Left colon (tissue), 2 donors: ENCODE data around the gene LCN12. TPM values are rescaled to one million over a fixed set of nuclear protein-coding genes. Genes with fewer than 3 reads are reported as not detected.

Source experiments
- ATAC-seq: fragments of 200-7000 bp; cut with Tn5 transposase; one replicate; pipeline ENCODE4 v1.9.1; 2020; ENCODE audit warnings: mild to moderate bottlenecking, moderate library complexity
- DNase-seq, 2 donors: peaks; one replicate each; pipeline ENCODE4 v3.0.0-alpha.2; 2020
- intact Hi-C, 2 donors: fragments of 100-400 bp; cut with DNase I in 1 of 2; cut with micrococcal nuclease in 1 of 2; formaldehyde crosslinking; loops; one replicate each; pipeline versions ENCODE4 v1.11.2 to v1.14.0; 2022; cut with DNase I, micrococcal nuclease
- total RNA-seq, 2 donors: library from RNA; stranded (reverse); fragmentation: NEBNext Ultra II Directional; extraction: Animal tissue kit (Norgen Biotek cat#: 25700); gene quantifications; one replicate each; pipeline ENCODE4 v1.2.1, GENCODE V29; 2021
- donor health status: DM: no; HTN: no; CAD: no.
- donor health status: DM: yes; HTN: yes; CAD: no.

Gene LCN12
- total RNA-seq, 2 donors from 2014 or later: 8.5 to 10.2 TPM

DNA sequence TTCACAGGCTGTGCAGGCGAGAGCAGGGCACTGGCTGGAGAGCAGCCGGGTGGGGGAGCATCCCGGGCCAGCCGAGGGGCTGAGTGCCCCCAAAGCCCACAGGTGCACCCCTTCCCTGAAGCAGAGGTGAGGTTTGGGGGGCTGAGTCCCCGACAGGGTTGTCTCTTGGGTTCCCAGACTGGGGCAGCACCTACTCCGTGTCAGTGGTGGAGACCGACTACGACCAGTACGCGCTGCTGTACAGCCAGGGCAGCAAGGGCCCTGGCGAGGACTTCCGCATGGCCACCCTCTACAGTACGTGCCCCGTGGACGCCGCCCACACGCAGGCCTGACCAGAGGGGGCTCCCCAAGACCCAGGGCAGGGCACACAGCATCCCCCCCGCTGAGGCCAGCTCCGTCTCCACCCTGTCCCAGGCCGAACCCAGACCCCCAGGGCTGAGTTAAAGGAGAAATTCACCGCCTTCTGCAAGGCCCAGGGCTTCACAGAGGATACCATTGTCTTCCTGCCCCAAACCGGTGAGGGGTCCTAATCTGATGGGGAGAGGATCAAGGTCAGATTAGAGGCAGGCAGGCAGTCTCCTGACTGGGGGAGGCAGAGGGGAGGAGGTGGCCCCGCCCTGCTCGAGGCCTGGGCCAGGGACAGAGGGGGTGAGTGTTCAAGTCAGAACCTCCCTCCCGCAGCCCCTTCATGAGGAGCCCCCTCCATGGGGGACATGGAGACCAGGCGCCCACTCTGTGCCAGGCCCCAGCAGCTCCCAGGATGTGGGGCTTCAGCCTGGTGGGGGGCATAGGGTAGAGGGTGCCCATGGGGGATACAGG is 27.9 kb downstream of the LCN12 start:
- intact Hi-C loops: no loop called here
- ATAC-seq (no peak), DNase-seq (no peak)

DNA sequence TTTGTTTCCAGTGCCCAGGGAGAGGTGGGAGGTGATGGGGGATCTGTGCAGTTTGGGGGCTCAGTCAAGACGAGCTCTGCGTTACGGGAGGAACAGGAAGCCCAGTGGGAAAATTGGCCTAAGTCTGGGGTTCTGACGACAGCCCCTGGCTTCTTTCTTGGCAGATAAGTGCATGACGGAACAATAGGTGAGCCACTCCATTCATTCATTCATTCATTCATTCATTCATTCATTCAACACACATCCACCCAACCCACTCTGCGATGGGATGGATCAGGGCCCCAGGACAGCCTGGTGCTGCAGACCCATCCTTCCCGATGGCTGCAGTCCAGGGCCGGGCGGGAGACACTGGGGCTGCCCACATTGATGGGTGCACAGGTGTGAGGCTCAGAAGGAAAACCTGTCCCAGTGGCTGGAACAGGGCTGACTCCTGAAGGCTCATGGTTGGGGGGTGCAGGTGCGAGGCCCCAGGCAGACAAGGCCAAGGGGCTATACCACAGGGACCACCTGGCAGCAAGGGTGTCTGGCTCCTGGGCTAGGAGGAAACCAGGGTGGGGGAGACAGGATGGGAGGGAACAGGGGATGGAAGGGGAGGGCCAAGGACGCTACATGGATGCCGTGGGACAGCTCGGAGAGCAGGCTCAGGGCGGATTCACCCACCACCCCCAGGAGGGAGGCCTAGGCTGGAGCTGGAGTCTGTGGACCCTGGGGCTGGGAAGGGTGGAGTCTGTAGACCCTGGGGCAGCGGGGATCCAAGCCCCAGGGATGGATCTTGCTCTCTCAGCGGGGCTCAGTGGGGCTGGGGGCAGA is 28.8 kb downstream of the LCN12 start:
- no peak for DNase-seq
- ATAC-seq: no peak
- intact Hi-C loops: no loop called here

DNA sequence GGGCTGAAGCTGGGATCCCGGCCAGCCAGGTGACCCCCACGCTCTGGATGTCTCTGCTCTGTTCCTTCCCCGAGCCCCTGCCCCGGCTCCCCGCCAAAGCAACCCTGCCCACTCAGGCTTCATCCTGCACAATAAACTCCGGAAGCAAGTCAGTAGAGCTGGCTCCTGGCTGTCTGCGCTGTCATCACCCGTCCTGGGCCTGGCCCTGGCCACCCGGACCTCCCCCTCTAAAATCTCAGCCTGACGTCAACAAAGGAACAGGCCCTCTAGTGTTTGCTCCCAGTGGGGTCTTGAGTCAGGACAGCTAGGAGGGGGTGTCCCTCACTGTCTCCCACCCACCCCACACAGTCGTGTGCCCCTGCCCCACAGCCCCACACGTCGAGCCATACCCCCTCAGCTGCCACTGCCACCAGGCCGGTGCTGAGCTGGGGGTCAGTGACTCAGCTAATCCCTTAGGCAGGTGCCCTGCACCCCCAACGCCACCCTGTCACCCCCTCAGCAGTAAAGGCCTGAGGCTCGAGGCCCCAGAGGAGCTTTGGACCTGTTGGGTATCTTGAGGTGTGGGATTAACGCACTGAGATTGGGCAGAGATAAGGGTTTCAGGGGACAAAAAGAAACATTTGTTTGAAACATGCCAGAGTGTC is 29.6 kb downstream of the LCN12 start:
- ATAC-seq (no peak), DNase-seq (no peak)
- intact Hi-C loops: no loop called here

DNA sequence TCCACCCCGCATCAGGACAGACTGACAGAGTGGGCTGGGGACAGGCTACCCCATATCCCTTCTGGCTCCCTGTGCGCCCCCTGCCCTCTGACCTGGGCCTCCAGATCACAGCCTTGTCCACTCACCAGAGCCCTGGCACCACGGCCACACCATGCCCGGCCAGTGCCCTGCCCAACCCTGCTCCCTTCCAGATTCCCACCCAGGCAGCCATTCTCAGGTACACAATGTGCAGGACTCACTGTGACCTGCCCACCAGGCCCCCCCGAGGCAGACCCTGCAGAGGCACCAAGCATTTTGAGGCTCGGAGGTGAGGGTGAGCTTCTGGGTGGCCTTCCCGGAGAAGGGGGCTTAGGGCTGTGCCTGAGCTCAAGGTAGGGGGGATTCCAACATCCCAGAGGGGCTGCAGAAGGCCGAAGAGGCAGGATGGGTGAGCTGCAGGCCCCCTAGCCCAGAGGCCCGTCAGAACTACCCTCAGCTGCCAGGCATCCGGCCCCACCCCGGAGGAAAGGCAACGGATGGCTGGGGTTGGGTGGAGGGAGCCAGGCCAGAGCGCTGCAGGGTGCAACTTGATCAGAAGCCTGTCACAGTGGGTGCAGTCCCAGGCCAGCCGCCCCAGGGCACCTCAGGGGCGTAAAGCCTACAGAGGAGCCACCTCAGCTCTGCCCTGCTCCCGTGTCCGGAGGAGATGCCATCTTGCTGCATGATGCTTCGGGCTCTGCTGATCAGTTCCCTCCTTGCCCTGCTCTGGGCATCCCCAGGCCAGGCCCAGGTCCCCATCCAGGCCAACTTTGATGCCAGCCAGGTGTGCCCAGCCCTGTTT is 30.4 kb downstream of the LCN12 start, which contains the start of gene LCNL1:
Gene LCNL1, plus strand, starts transcription at position 762 of the 820 bp plus-strand sequence. CDS start 594 bp downstream, outside the sequence.
- intact Hi-C loops: no loop called here
- no peak for ATAC-seq
- DNase-seq: no peak

DNA sequence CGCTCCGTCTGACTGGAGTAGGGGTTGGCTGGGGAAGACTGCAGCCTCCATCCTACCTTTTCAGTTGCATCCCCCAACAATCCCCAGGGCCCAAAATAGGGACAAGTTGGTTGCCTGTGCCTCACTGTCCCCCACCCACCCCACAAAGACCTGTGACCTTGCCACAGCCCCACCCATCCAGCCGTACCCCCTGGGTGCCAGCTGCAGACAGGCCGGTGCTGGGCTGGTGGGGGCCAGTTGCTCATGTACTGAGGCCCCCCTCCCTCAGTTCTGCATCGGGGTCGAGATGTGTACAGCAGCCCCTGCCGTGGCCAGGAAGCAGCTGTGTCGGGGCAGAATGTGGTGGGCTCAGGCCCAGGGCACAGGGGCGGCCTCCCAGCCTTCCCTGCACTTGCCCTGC is 31.1 kb downstream of the LCN12 start:
- intact Hi-C loops: no loop called here
- DNase-seq: no peak
- ATAC-seq: no peak

DNA sequence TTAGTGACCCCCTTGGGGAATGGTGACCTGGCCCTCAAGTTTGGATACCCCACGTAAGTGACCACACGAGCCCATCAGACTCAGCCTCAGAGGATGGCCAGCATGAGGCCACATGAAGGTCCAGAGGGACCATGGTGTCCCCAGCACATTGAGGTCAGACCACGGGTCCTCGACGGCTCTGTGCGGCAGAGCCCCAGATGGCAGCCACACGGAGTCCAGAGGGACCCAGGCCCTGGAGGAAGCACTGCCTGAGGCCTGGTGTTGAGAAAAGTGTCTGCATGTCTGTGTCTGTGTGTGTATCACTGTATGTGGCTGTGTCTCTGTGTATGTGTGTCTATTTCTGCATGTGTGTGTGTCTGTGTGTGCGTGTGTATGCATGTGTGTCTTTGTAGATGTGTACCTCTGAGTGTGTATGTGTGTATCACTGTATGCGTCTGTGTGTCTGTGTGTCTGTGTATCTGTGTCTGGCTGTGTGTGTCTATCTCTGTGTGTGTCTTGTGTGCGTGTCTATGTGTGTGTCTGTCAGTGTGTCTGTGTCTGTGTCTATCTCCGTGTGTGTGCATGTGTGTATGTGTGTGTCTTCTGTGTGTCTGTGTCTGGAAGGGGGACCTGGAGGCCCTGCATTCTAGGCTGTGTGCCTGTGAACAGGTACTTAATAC is 31.7 kb downstream of the LCN12 start:
- ATAC-seq (no peak), DNase-seq (no peak)
- intact Hi-C loops: no loop called here

DNA sequence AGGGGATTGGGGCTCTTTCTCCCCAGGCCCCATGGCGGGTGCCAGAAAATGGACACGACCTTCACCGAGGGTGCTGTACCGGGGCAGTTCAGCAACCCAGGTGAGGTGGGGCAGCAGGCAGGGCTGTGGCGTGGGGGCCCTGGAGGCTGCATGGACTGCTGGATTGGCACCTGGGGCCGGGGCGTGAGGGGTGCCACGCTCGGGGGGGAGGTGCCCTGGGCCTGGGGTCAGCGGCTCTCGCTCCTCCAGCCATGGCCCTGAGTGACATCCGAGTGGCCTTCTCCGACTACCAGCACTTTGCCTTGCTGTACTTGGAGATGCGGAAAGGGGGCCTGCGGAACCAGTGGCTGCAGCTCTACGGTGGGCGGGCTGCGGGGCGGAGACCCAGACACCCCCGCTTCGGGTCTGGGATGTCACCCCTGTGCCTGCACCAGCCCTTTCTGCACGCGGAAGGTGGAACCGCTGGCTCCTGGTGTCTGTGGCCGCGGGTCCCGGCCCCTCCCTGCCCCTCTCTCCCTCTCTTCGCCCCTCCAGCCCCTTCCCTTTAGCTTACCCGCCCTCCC is 32.5 kb downstream of the LCN12 start:
- DNase-seq (no peak), ATAC-seq (no peak)
- intact Hi-C loops: no loop called here

DNA sequence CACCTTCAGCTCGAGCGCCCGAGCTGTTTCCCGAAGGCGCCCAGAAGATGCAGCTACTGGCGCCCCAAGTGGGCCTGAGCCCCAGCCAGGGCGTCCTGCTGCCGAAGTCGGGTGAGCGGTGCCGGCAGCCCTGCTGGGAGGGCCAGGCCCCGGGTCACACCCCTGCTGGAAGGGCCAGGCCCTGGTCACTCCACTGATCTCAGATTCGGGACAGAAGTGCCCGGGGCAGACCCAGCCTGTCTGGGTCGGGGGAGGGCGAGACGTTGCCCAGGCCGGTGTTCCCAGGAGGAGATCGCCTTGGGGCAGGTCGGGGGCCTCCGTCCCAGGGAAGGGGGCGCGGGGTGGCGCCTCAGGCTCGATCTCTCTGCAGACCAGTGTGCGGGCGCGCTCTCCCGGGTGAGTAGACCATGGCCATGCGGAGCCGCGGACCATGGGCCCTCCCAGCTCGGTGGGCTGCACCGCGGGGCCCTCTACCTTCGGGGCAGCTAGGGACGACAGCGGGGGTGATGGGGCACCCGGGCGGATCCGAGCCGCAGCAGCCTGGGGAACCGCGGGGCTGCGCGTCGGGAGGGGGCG is 33.0 kb downstream of the LCN12 start:
- DNase-seq (no peak), ATAC-seq (no peak)
- intact Hi-C loops: no loop called here

DNA sequence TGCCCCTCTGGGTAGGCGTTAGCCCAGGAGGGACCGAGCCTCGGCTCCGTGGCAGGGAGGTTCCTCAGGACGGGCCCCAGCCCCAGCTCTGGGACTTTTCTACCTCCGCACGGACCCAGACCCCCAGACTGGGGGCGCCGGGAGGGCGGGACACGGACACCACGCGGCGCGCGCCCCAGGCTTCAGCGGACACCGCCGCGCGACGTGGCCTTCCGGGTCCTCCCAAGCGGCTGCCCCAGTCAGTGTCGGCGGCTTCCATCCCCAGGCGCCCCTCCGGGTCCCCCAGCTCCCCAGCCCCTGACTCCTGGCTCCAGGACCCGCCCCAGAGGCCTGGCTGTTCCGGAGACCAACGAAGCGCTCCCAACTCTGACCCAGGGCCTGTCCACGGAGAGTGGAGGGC is 33.8 kb downstream of the LCN12 start:
- DNase-seq (no peak), ATAC-seq (no peak)
- intact Hi-C loops: no loop called here

DNA sequence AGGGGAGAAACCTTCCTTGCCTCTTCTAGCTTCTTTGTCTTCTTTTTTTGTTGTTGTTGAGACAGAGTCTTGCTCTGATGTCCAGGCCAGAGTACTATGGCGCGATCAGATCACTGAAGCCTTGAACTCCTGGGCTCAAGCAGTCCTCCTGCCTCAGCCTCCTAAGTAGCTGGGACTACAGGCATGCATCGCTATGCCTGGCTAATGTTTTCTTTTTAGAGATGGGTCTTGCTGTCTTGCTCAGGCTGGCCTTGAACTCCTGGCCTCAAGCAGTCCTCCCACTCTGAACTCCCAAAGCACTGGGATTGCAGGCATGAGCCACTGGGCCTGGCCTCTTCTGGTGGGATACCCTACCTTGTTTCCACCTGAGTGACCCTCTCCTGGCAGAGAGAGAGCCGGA is 36.8 kb downstream of the LCN12 start:
- intact Hi-C loops: no loop called here
- DNase-seq: no peak
- no peak for ATAC-seq

DNA sequence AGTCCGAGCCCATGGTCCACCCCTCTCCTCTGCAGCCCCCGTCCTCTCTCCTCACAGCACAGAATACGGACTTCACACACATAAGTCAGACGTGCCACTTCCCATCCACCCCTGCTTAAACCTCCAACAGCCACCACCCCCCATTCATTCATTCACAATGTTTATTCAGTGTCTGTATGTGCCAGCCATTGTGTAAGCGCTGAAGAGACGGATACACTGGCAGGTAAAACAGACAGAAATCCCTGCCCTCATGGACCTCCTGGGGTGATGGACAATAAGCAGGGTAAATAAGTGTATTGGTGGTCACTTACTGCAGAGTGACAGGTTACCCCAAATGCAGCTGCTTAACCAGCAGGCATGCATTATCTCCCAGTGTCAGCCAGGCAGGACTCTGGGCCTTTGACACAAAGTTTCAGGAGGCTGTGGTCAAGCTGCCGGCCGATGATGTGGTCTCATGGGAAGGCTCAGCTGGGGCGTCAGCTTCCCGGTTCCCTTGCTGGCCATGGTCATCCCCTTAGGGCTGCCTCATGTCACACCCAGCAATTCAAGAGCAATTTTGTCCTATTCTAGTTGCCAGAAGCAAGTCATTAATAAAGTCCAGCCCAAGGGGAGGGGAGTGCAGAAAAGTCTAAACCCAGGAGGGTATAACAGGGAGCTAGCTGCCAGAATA is 38.3 kb downstream of the LCN12 start:
- ATAC-seq: no peak
- no peak for DNase-seq
- intact Hi-C loops: no loop called here

DNA sequence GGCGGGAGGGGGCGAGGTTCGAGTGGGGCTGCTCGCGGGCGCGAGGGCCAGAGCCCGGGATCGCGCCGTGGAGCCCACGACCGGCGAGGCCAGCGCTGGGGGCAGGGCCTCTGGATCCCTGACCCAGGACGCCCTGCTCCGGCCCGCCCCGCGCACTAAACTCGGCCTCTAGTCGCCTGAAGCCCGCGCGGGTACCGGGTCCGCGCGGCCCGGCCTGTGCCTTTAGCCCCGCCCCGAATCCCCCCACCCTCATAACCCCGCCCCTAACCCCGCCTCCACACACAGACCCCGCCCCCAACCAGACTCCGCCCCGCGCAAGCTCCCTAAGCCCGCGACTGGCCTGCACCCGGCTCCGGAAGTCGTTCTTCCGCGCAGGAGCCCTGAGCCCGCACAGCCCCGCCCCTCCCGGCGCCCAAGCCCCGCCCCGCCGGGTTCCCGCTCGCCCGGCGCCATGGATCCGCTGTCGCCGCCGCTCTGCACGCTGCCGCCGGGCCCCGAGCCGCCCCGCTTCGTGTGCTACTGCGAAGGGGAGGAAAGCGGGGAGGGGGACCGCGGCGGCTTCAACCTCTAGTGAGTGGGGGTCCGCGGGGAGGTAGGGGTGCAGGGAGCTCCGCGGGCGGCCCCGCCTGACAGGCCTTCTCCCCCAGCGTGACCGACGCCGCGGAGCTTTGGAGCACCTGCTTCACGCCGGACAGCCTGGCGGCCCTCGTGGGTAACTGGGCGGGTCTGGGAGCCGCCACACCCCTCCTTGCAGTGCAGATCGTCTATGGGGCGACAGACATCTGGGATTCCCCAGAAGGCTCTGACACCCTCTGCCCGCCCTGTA is 40.1 kb downstream of the LCN12 start, which contains the start of gene PAXX:
Gene PAXX, plus strand, starts transcription at position 430 of the 826 bp plus-strand sequence. Its CDS starts 22 bp downstream, at position 452.
- intact Hi-C loops: no loop called here
- peak; percentile 81 for ATAC-seq

DNA sequence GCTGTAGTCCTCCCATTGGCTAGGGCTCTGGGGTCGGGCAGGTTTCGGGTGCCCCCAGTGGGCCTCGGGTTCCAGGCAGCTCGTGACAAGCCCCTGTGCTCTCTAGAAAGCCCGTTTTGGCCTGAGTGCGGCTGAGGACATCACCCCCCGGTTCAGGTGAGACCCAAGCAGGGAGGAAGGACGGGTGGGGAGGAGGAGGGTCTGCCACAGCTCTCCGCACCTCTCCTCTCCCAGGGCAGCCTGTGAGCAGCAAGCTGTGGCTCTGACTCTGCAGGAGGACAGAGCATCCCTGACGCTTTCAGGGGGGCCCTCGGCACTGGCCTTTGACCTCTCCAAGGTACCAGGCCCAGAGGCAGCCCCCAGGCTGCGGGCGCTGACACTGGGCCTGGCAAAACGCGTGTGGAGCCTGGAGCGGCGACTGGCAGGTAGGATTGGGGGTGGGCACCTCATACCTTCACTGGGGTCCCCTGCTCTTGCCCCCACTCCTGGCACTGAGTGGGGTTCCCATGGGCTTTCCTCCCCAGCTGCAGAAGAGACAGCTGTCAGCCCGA is 40.8 kb downstream of the LCN12 start:
- intact Hi-C loops: no loop called here

More for the DNA sequence above, 40.1 kb downstream of the LCN12 start, which contains the start of gene PAXX:
- peak; percentile 92 to 96 for DNase-seq

DNA sequence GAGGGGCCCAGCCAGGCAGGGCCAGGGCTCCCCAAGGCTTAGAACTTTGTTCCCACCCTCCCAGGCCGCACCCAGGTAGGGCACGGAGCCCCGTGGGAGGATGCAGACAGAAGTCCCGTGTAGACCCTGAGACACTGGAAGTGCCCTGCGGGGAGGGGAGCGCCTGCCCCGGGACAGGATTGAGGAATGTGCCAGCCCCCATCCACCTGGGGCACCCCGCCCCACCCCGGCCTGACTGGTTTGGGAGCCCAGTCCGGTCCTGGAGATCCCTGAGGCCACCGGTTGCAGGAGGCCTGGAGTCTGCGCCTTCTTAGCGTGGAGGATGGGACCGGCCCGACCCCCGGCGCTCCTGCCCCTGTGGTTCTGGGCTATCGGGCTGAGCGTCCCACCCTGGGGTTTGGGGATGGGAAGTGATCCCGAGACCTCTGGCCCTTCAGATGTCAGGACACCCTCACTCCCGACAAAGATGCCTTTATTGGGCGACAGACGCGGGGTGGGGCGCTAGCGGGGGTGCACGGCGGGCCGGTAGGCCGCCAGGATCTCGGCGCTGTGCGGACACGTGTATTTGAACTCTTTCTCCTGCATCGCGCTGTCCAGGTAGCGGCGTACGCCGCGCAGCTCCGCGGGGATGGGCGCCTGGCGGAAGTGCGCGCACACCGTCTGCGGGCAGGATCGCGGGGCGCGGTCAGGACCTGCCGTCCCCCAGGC is 42.3 kb downstream of the LCN12 start:
- DNase-seq (no peak), ATAC-seq (no peak)
- intact Hi-C loops: no loop called here

More for the DNA sequence above, 40.8 kb downstream of the LCN12 start:
- no peak for DNase-seq
- no peak for ATAC-seq

DNA sequence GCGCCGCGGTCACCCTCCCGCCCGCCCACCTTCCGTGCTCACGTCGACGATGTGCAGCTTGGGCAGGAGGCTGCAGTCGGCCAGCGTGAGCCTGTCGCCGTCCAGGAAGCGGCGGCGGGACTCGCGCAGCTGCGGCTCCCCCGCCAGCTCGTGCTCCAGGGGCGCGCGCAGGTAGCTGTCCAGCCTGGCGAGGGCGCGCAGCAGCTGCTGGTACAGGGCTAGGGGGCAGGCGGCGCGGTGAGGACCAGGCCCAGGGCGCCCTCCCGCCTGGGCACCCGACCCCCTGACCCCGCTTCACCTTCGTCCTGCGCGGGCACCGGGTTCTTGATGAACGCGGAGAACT is 42.8 kb downstream of the LCN12 start:
- DNase-seq: no peak
- intact Hi-C loops: no loop called here
- no peak for ATAC-seq
